ENCODE data around the gene CLN5. TPM values are rescaled to one million over a fixed set of nuclear protein-coding genes. Genes with fewer than 3 reads are reported as not detected.

Gene CLN5
- total RNA-seq, 4 donors from 2014 or later = 28.8 to 47.3 (median 35.1) TPM

DNA sequence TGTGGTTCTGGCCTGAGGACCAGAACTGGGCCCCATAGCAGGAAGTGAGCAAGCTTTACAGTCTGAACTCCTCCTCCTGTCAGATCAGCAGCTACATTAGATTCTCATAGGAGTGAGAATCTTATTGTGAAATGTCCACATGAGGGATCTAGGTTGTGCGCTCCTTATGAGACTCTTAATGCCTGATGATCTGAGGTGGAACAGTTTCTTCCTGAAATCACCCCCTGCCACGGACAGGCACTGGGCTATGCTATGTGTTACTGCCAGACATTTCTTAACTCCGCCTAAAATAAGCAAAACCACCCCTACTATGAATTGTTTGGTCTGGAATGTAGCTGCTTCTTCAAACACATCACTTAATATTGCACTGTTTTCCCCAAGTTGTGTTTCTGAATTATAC is 30.5 kb downstream of the CLN5 start:
- peaks cover 0 to 78% (median 47%) of the 10 kb centered on the region in 4 donors for H3K4me1 ChIP-seq
- no peaks in the 10 kb centered on the region for H3K9me3 ChIP-seq
- TF ChIP-seq, protein P1, sequence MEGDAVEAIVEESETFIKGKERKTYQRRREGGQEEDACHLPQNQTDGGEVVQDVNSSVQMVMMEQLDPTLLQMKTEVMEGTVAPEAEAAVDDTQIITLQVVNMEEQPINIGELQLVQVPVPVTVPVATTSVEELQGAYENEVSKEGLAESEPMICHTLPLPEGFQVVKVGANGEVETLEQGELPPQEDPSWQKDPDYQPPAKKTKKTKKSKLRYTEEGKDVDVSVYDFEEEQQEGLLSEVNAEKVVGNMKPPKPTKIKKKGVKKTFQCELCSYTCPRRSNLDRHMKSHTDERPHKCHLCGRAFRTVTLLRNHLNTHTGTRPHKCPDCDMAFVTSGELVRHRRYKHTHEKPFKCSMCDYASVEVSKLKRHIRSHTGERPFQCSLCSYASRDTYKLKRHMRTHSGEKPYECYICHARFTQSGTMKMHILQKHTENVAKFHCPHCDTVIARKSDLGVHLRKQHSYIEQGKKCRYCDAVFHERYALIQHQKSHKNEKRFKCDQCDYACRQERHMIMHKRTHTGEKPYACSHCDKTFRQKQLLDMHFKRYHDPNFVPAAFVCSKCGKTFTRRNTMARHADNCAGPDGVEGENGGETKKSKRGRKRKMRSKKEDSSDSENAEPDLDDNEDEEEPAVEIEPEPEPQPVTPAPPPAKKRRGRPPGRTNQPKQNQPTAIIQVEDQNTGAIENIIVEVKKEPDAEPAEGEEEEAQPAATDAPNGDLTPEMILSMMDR (IDR thresholded peaks at IDR 0.05) = no peak
- TF ChIP-seq EP300 (IDR thresholded peaks at IDR 0.05) = no peak
- TF ChIP-seq POLR2A (IDR thresholded peaks at IDR 0.05) = no peak
- H3K36me3 ChIP-seq = peaks cover 0 to 8% (median 0%) of the 10 kb centered on the region in 3 donors
- peak overlapping the region in 2 of 4 donors; percentile 86 to 95 for H3K27ac ChIP-seq
- WGBS, 2 donors = 43% methylated on average over 3 of the region's 3 CpGs
- H3K27me3 ChIP-seq = no peaks in the 10 kb centered on the region
- peak overlapping the region in 1 of 4 donors; percentile 75 for H3K4me3 ChIP-seq
- no peak for DNase-seq (ENCODE audit: low spot score in 2 of 2)

DNA sequence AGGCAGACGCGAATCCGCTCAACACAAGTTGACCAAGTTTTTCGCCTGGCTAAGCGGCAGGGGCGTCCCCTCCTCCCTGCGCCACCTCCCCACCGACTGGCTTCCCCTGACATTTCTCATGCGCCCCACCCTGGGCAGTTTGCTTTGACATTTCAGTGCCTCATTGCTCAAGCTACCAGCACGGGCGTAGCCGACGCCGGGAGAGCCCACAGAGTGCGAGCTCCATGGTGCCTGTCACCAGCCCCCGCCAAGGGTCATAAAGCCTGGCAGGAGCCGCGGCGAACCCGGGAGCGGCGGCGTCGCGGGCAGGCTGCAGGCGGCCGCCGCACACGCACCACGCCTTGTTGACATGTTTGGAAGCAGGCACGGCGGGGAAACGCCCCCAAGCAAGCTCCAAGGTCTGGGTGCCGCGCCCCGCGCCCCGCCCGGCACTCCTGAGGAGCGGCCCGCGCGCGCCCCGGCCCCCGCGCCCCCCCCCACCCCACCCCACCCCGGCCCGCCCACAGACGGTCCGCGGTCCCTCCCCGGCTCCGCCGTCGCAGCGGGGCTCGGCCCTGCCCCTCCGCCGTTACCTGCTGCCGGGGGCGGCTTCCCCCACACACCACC is 34.5 kb downstream of the CLN5 start:
- H3K4me3 ChIP-seq = peak overlapping the region; percentile 75 to 98 (median 86)
- TF ChIP-seq, protein P1 (IDR thresholded peaks at IDR 0.05) = peak in 2 of 5 experiments; percentile 8 to 15
- TF ChIP-seq EP300 (IDR thresholded peaks at IDR 0.05) = peak in 1 of 2 donors; percentile 91
- peak; percentile 16 to 32 for TF ChIP-seq POLR2A (IDR thresholded peaks at IDR 0.05)
- no peaks in the 10 kb centered on the region for H3K27me3 ChIP-seq
- H3K36me3 ChIP-seq = no peaks in the 10 kb centered on the region
- peaks cover 0 to 51% (median 28%) of the 10 kb centered on the region in 4 donors for H3K4me1 ChIP-seq
- no peaks in the 10 kb centered on the region for H3K9me3 ChIP-seq
- peak overlapping the region; percentile 95 to 100 (median 99) for H3K27ac ChIP-seq
- WGBS, 2 donors = 1% methylated on average over 15 to 26 of the region's 62 CpGs
- DNase-seq (ENCODE audit: low spot score in 2 of 2) = peak; percentile 70 to 72

DNA sequence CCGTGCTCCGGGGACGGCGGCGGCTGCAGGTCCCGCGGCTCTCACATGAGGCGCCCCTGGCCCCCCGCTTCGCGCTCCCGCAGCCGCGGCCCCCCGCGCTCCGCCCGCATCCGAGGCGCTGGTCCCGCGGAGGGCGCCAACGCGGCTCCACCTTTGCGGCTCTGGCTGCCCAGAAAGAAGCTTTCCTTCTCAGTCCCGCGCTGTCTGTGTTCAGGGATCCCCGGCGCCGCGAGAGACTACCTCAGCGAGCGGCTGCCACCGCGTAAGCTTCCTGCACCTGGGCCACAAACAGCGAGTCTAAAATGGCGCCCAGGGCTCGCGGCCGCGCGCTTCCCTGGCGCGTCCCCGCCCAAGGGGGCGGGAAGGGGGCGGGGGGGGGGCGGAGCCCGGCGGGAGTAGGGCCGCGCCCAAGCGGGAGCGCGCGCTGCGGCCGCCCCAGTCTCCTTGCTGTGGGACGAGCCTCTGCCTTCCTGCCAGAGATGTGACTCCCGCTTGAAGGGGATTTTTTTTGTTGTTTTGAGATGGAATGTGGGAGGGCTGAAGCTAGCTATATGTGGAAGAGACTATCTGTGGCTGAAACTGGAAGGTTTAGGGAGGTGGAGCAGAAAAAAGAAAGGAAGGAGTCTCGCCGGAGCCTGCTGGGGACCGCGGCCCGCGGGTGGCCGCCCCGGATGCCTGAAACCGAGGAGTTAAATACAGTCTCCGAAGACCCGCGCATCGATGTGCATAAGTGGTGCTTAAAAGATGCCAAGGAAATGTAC is 35.2 kb downstream of the CLN5 start, which contains the start of gene FBXL3:
FBXL3 (minus strand) TSS at position 299 of the 761 bp plus-strand sequence. CDS start 5,299 bp downstream, outside the sequence.
- H3K4me1 ChIP-seq = peaks cover 0 to 44% (median 23%) of the 10 kb centered on the region in 4 donors
- WGBS, 2 donors = 0% methylated on average over 41 to 45 of the region's 74 CpGs
- DNase-seq (ENCODE audit: low spot score in 2 of 2) = peak; percentile 64
- H3K9me3 ChIP-seq = no peaks in the 10 kb centered on the region
- no peaks in the 10 kb centered on the region for H3K27me3 ChIP-seq
- TF ChIP-seq POLR2A (IDR thresholded peaks at IDR 0.05) (peak; percentile 44 to 82), EP300 (IDR thresholded peaks at IDR 0.05) (peak; percentile 15 to 94)
- TF ChIP-seq, protein P1 (IDR thresholded peaks at IDR 0.05) = no peak
- H3K36me3 ChIP-seq = no peaks in the 10 kb centered on the region
- peak within 1 kb of the TSS; percentile 75 to 98 (median 86) for H3K4me3 ChIP-seq
- peak within 1 kb of the TSS; percentile 95 to 100 (median 99) for H3K27ac ChIP-seq

DNA sequence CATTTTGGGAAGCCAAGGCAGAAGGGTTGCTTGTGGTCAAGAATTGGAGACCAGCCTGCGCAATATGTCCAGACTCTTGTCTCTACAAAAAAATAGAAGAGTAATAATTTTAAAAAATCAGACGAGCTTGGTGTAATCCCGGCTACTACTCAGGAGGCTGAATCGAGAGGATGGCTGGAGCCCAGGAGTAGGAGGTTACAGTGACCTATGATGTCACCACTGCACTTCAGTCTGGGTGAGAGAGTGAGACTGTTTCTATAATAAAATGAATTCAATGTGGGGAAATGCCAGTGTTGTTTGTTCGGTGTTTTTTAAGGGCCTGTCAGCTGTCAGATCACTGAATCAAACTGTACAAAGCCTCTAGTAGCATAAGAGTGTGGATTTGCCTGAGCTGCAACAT is 36.3 kb downstream of the CLN5 start:
- H3K9me3 ChIP-seq = no peaks in the 10 kb centered on the region
- no peak for DNase-seq (ENCODE audit: low spot score in 2 of 2)
- H3K27me3 ChIP-seq = no peaks in the 10 kb centered on the region
- H3K4me1 ChIP-seq = peaks cover 0 to 33% (median 18%) of the 10 kb centered on the region in 4 donors
- H3K36me3 ChIP-seq = no peaks in the 10 kb centered on the region
- peak overlapping the region; percentile 95 to 100 (median 99) for H3K27ac ChIP-seq
- WGBS, 2 donors = 32 to 39% methylated on average over 5 of the region's 5 CpGs
- H3K4me3 ChIP-seq = peak overlapping the region; percentile 75 to 98 (median 86)
- TF ChIP-seq POLR2A (IDR thresholded peaks at IDR 0.05) = no peak
- peak in 1 of 2 donors; percentile 63 for TF ChIP-seq EP300 (IDR thresholded peaks at IDR 0.05)

DNA sequence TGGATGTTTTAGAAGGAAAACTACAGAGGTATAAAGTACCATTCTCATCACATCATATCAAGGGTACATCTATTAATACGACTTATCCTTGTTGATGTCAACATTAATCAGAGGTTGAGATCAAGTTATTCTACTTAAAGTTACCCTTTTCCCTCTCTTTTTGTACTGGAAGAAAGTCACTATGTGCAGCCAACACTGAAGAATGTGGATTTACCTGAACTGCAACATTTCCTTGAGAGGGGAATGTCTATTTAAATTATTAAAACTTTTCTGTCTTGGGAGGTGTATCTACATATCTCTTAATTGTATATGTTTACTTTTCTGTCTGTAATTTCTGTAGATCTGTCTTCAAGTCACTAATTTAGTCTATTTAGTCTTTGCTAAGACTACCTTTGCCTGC is 37.6 kb downstream of the CLN5 start:
- Histone ChIP-seq H3K4me3 (no peak overlapping the region), H3K36me3 (no peaks in the 10 kb centered on the region), H3K4me1 (peaks cover 0 to 20% (median 8%) of the 10 kb centered on the region in 4 donors), H3K9me3 (no peaks in the 10 kb centered on the region), H3K27ac (peak overlapping the region in 2 of 4 donors; percentile 35 to 95), H3K27me3 (no peaks in the 10 kb centered on the region)
- 94 to 100% methylated on average over 1 of the region's 1 CpG for WGBS, 2 donors
- TF ChIP-seq POLR2A (IDR thresholded peaks at IDR 0.05) (no peak), EP300 (IDR thresholded peaks at IDR 0.05) (no peak)
- TF ChIP-seq, protein P1 (IDR thresholded peaks at IDR 0.05) = no peak
- DNase-seq (ENCODE audit: low spot score in 2 of 2) = no peak

Measured in tibial nerve (tissue), 4 donors.